CD4-positive, alpha-beta T cell treated with Interleukin-6 for 4 hours (primary cell): ENCODE results near the gene CARF.
"Not testable (repeated sequence)": the region's sequence is repeated elsewhere in the genome, so short reads cannot be mapped to it uniquely, and the experiment has no call there.

Experiments used
- DNase-seq: peaks from one replicate; pipeline ENCODE4 v3.0.0-alpha.2; 2020; ENCODE audit warnings: mixed read lengths

The CARF gene

GRCh38 chr2:202941771-202942170, 29.7 kb downstream of the CARF start:
- DNase-seq, result no peak

- no peak for DNase-seq
These were observed 32.3 kb downstream of the CARF start for GRCh38 chr2:202944408-202944807.

- DNase-seq, result no peak
These were observed 32.7 kb downstream of the CARF start for GRCh38 chr2:202944816-202945215.

GRCh38 chr2:202945497-202945896, 33.4 kb downstream of the CARF start:
- no peak for DNase-seq

- DNase-seq, result not testable (repeated sequence)
These were observed 37.3 kb downstream of the CARF start for GRCh38 chr2:202949333-202949732.

- no peak for DNase-seq
These were observed 38.5 kb downstream of the CARF start for GRCh38 chr2:202950592-202950991.

GRCh38 chr2:202960524-202960923, 48.4 kb downstream of the CARF start:
- DNase-seq, result no peak

GRCh38 chr2:202963712-202964111, 51.6 kb downstream of the CARF start:
- no peak for DNase-seq

- DNase-seq, result no peak
These were observed 53.9 kb downstream of the CARF start for GRCh38 chr2:202965810-202966460.

GRCh38 chr2:202969404-202969803, 57.3 kb downstream of the CARF start:
- not testable (repeated sequence) for DNase-seq

- DNase-seq, result no peak
These were observed 64.7 kb downstream of the CARF start for GRCh38 chr2:202976809-202977208.

- DNase-seq, result no peak
These were observed 70.9 kb downstream of the CARF start for GRCh38 chr2:202982779-202983491.

- DNase-seq, result no peak
These were observed 77.7 kb downstream of the CARF start for GRCh38 chr2:202989749-202990148.

GRCh38 chr2:202990501-202990900, 78.4 kb downstream of the CARF start:
- DNase-seq, result no peak

GRCh38 chr2:202997113-202997512, 85.0 kb downstream of the CARF start:
- DNase-seq, result not testable (repeated sequence)

- DNase-seq, result no peak
These were observed 90.2 kb downstream of the CARF start for GRCh38 chr2:203002054-203002821.

- no peak for DNase-seq
These were observed 91.6 kb downstream of the CARF start for GRCh38 chr2:203003716-203004115.

GRCh38 chr2:203014456-203015199, 102.6 kb downstream of the CARF start, which contains the start of gene NBEAL1:
TSS of gene NBEAL1 (plus strand) at chr2:203014875. CDS start at chr2:203016385, 1,510 bp downstream.
- peak; percentile 95 for DNase-seq

- no peak for DNase-seq
These were observed 104.6 kb downstream of the CARF start for GRCh38 chr2:203016716-203017115.

GRCh38 chr2:203018181-203018580, 106.1 kb downstream of the CARF start:
- no peak for DNase-seq

- no peak for DNase-seq
These were observed 107.1 kb downstream of the CARF start for GRCh38 chr2:203019142-203019541.

- no peak for DNase-seq
These were observed 109.9 kb downstream of the CARF start for GRCh38 chr2:203021991-203022390.

- no peak for DNase-seq
These were observed 110.7 kb downstream of the CARF start for GRCh38 chr2:203022751-203023150.
